Stimulated activated CD4-positive, alpha-beta T cell treated with anti-CD3 and anti-CD28 coated beads, Interleukin-1b, Interleukin-23, amount 100 ng/mL, for 1 hour (primary cell): ENCODE results near the gene NPIPA1.
"Not testable (repeated sequence)": the region's sequence is repeated elsewhere in the genome, so short reads cannot be mapped to it uniquely, and the experiment has no call there.

Experiments used
- DNase-seq, 2 donors: peaks; one replicate each; pipeline ENCODE4 v3.0.0-alpha.2; 2020; ENCODE audit warnings: low read depth in 2 of 2

NPIPA1 gene

GRCh38 chr16:14930246-14930645 lies 7.0 kb upstream of the NPIPA1 start:
- not testable (repeated sequence) for DNase-seq

GRCh38 chr16:14930971-14931370 lies 6.3 kb upstream of the NPIPA1 start:
- DNase-seq = not testable (repeated sequence)

DNA sequence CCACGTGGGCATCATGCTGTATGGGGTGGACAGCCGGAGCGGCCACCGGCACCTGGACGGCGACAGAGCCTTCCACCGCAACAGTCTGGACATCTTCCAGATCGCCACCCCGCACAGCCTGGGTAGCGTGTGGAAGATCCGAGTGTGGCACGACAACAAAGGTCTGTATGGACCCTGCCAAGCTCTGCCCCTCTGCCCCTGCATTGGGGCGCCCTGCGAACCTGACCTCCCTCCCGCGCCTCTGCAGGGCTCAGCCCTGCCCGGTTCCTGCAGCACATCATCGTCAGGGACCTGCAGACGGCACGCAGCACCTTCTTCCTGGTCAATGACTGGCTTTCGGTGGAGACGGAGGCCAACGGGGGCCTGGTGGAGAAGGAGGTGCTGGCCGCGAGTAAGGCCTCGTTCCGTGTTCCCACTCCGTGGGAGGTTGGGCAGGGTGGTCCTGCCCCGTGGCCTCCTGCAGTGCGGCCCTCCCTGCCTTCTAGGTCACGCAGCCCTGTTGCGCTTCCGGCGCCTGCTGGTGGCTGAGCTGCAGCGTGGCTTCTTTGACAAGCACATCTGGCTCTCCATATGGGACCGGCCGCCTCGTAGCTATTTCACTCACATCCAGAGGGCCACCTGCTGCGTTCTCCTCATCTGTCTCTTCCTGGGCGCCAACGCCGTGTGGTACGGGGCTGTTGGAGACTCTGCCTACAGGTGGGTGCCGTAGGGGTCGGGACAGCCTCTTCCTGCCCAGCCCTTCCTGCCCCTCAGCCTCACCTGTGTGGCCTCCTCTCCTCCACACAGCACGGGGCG lies 4.5 kb upstream of the NPIPA1 start:
- DNase-seq = not testable (repeated sequence)

GRCh38 chr16:14937994-14938393 lies 751 bp downstream of the NPIPA1 start:
- not testable (repeated sequence) for DNase-seq

DNA sequence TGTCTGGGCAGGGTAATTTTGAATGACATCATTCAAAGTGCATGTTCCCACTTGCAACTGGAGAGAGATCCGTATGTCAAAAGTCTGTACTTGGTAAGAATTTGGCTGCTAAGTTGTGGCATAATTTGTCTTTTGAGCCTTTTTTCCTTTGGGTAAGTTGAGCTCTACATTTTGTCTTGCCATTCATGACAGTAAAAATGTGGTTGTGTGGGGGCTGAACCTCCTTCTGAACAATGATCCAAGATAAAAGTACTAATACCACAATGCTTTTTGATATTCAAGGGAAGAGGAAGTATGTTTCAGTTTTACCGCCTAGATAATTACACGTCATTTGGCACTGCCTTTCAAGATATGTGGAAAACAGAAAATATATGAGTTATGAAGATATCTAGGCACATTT lies 5.4 kb downstream of the NPIPA1 start:
- DNase-seq = not testable (repeated sequence)

DNA sequence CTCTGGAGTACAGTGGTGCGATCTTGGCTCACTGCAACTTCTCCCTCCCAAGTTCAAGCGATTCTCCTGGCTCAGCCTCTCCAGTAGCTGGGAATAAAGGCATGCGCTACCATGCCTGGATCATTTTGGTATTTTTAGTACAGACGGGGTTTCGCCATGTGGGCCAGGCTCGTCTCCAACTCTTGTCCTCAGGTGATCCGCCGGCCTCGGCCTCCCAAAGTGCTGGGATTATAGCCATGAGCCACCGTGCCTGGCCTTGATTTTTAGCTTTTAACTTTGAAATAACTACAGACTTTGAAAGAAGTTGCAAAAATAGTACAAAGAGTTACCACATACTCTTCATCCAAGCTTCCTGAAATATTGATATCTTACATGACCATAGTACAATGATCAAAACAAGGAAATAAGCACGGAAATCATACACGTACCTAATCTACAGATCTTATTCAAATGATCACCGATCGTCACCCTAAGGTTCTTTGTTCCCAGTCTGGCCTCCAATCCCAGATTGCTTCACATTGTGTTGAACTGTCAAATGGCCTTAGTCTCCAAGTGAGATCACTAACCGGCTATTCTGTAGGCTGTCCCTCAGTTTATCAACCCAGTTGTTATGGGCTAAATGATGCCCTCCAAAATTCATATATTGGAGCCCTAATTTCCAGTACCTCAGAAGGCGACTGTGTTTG lies 18.4 kb downstream of the NPIPA1 start:
- no peak for DNase-seq

- DNase-seq = no peak
These were observed 20.5 kb downstream of the NPIPA1 start for GRCh38 chr16:14957576-14958322.

GRCh38 chr16:14958323-14958600 lies 21.0 kb downstream of the NPIPA1 start:
- no peak for DNase-seq

GRCh38 chr16:14958970-14959369 lies 21.7 kb downstream of the NPIPA1 start:
- no peak for DNase-seq

- no peak for DNase-seq
These were observed 24.4 kb downstream of the NPIPA1 start for GRCh38 chr16:14961405-14962186.

- DNase-seq = no peak
These were observed 26.3 kb downstream of the NPIPA1 start for GRCh38 chr16:14963281-14964173.

- DNase-seq = no peak
These were observed 28.1 kb downstream of the NPIPA1 start for GRCh38 chr16:14965328-14965727.

DNA sequence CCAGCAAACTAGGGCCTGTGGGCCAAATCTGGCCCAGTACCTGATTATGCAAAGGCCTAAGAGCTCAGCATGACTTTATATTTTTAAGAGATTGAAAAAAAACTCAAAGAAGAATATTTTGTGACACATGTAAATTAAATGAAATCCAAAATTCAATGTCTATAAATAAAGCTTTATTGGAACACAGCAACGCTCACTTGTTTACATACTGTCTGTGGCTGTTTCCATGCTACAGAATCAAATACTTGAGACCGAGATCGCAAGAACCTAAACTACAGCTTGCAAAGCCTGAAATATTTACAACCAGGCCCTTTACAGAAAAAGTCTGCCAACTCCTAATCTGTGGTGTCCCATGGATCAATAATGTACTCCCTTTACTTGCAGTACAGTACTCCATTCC lies 32.6 kb downstream of the NPIPA1 start:
- not testable (repeated sequence) for DNase-seq

GRCh38 chr16:14971621-14972228 lies 34.5 kb downstream of the NPIPA1 start:
- not testable (repeated sequence) for DNase-seq

- DNase-seq = not testable (repeated sequence)
These were observed 36.6 kb downstream of the NPIPA1 start for GRCh38 chr16:14973785-14974322.

GRCh38 chr16:14974331-14974655 lies 37.0 kb downstream of the NPIPA1 start:
- not testable (repeated sequence) for DNase-seq

GRCh38 chr16:14974656-14975417 lies 37.6 kb downstream of the NPIPA1 start, which contains the start of gene PDXDC1:
Gene PDXDC1, plus strand, starts transcription at chr16:14975026. Its CDS starts 174 bp downstream, at chr16:14975200.
- DNase-seq = peak; percentile 96 to 97

- DNase-seq = peak in 1 of 2 donors; percentile 11
These were observed 38.4 kb downstream of the NPIPA1 start for GRCh38 chr16:14975418-14976194.
